Measurements from ENCODE around the gene VPS37C. TPM values are rescaled to one million over a fixed set of nuclear protein-coding genes. Genes with fewer than 3 reads are reported as not detected.

The VPS37C gene
- total RNA-seq, 1 experiment from 2014 or later = 36.3 TPM

DNA sequence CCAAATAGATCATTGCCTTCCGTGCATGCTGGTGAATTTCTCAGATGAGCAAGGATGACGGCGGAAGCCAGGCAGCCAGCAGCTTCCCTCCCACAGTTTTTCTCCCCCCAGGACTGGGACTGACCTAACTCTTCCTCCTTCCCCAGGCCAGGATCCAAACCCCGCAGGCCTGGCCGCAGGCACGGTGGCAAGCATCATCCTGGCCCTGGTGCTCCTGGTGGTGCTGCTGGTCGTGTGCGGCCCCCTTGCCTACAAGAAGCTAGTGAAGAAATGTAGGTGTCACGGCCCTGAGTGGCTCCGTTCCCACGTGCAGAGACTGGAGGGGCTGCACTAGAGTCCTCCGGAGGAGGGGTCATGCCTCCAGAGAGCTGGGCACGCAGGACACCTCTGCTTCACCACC, 38.5 kb downstream of the VPS37C start:
- Mint-ChIP-seq H3K4me1 (ENCODE audit: low read depth, unreplicated experiment) (no peaks in the 10 kb centered on the region), H3K27ac (ENCODE audit: unreplicated experiment) (no peak overlapping the region), H3K27me3 (ENCODE audit: insufficient read depth, unreplicated experiment) (no peaks in the 10 kb centered on the region), H3K9me3 (ENCODE audit: unreplicated experiment) (no peaks in the 10 kb centered on the region), H3K4me3 (ENCODE audit: unreplicated experiment) (no peak overlapping the region), H3K36me3 (ENCODE audit: insufficient read depth, unreplicated experiment) (peaks cover 6% of the 10 kb centered on the region)
- intact Hi-C loops (cut with micrococcal nuclease; ENCODE audit: unreplicated experiment) = no loop called here
- ChIA-PET CTCF (no interaction called here), POLR2A (no interaction called here)
- Histone ChIP-seq H3K4me1 (no peaks in the 10 kb centered on the region), H3K36me3 (ENCODE audit: control insufficient read depth, insufficient read depth, low read length) (no peaks in the 10 kb centered on the region), H3K9me3 (no peaks in the 10 kb centered on the region), H3K4me3 (ENCODE audit: low read depth, low read length) (no peak overlapping the region), H3K27me3 (replicated peaks; ENCODE audit: control insufficient read depth, insufficient read depth, low read length) (no peaks in the 10 kb centered on the region)
- DNase-seq = no peak
- no TSS peak for BruUV-seq (replicated peaks)
- TF ChIP-seq, protein P1, sequence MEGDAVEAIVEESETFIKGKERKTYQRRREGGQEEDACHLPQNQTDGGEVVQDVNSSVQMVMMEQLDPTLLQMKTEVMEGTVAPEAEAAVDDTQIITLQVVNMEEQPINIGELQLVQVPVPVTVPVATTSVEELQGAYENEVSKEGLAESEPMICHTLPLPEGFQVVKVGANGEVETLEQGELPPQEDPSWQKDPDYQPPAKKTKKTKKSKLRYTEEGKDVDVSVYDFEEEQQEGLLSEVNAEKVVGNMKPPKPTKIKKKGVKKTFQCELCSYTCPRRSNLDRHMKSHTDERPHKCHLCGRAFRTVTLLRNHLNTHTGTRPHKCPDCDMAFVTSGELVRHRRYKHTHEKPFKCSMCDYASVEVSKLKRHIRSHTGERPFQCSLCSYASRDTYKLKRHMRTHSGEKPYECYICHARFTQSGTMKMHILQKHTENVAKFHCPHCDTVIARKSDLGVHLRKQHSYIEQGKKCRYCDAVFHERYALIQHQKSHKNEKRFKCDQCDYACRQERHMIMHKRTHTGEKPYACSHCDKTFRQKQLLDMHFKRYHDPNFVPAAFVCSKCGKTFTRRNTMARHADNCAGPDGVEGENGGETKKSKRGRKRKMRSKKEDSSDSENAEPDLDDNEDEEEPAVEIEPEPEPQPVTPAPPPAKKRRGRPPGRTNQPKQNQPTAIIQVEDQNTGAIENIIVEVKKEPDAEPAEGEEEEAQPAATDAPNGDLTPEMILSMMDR (IDR thresholded peaks at IDR 0.05; ENCODE audit: insufficient read depth in 1 of 2, low read depth in 1 of 2, low read length in 1 of 2, severe bottlenecking in 1 of 2, unreplicated experiment in 1 of 2) = no peak

DNA sequence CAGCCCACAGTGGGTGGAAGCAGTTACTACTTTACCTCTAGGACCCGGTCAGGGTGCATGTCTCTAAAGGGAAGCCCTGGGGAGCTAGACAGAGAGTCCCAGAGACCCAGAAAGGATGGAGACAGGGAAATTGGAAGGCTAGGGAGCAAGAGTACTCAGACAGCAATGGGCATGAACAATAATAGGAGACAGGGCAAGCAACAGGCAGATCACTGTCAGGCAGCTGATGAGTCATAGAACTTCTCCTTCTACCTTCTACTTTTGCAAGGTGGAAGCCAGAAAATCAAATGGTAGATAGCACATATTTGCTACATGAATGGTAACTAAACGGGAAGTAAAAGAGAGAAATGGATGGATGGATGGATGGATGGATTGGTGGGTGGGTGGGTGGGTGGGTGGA, 39.3 kb downstream of the VPS37C start:
- Mint-ChIP-seq H3K4me3 (ENCODE audit: unreplicated experiment) (no peak overlapping the region), H3K4me1 (ENCODE audit: low read depth, unreplicated experiment) (no peaks in the 10 kb centered on the region), H3K36me3 (ENCODE audit: insufficient read depth, unreplicated experiment) (peaks cover 6% of the 10 kb centered on the region), H3K9me3 (ENCODE audit: unreplicated experiment) (no peaks in the 10 kb centered on the region), H3K27me3 (ENCODE audit: insufficient read depth, unreplicated experiment) (no peaks in the 10 kb centered on the region), H3K27ac (ENCODE audit: unreplicated experiment) (no peak overlapping the region)
- POLR2A ChIA-PET = no interaction called here
- H3K4me1 ChIP-seq = no peaks in the 10 kb centered on the region
- no peaks in the 10 kb centered on the region for H3K27me3 ChIP-seq (replicated peaks; ENCODE audit: control insufficient read depth, insufficient read depth, low read length)
- no peak overlapping the region for H3K4me3 ChIP-seq (ENCODE audit: low read depth, low read length)
- BruUV-seq (replicated peaks) = no TSS peak
- no peaks in the 10 kb centered on the region for H3K36me3 ChIP-seq (ENCODE audit: control insufficient read depth, insufficient read depth, low read length)
- TF ChIP-seq, protein P1 (IDR thresholded peaks at IDR 0.05; ENCODE audit: insufficient read depth in 1 of 2, low read depth in 1 of 2, low read length in 1 of 2, severe bottlenecking in 1 of 2, unreplicated experiment in 1 of 2) = no peak
- CTCF ChIA-PET = no interaction called here
- intact Hi-C loops (cut with micrococcal nuclease; ENCODE audit: unreplicated experiment) = no loop called here
- no peaks in the 10 kb centered on the region for H3K9me3 ChIP-seq
- DNase-seq = no peak

DNA sequence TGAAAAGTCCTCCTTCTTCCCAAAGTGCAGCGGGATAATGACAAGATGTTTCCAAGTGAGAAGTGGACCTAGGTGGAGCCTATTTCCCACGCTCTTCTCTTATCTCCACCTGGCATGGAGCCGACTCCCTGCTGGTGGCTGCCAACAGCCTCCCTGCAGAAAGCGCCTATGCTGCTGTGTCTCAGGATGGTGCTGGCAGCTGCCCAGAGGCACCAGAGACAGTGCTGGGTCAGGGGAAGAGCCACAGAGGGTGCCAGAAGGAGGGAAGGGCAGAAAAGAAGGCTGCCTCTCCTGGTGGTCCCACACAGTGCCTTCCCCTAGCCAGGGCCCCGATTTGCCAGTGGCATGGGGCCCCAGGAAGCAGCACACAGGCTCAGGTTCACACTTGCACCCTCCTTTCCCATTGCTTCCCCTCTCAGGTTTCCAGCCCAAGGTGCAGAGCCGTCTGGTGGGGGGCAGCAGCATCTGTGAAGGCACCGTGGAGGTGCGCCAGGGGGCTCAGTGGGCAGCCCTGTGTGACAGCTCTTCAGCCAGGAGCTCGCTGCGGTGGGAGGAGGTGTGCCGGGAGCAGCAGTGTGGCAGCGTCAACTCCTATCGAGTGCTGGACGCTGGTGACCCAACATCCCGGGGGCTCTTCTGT, 39.9 kb downstream of the VPS37C start:
- intact Hi-C loops (cut with micrococcal nuclease; ENCODE audit: unreplicated experiment) = no loop called here
- no peak overlapping the region for H3K4me3 Mint-ChIP-seq (ENCODE audit: unreplicated experiment)
- ChIA-PET CTCF (no interaction called here), POLR2A (no interaction called here)
- Histone ChIP-seq H3K4me1 (no peaks in the 10 kb centered on the region), H3K4me3 (ENCODE audit: low read depth, low read length) (no peak overlapping the region), H3K27me3 (replicated peaks; ENCODE audit: control insufficient read depth, insufficient read depth, low read length) (no peaks in the 10 kb centered on the region), H3K36me3 (ENCODE audit: control insufficient read depth, insufficient read depth, low read length) (no peaks in the 10 kb centered on the region), H3K9me3 (no peaks in the 10 kb centered on the region)
- TF ChIP-seq, protein P1 (IDR thresholded peaks at IDR 0.05; ENCODE audit: insufficient read depth in 1 of 2, low read depth in 1 of 2, low read length in 1 of 2, severe bottlenecking in 1 of 2, unreplicated experiment in 1 of 2) = no peak
- BruUV-seq (replicated peaks) = no TSS peak
- H3K27me3 Mint-ChIP-seq (ENCODE audit: insufficient read depth, unreplicated experiment) = no peaks in the 10 kb centered on the region
- H3K27ac Mint-ChIP-seq (ENCODE audit: unreplicated experiment) = no peak overlapping the region
- peaks cover 4% of the 10 kb centered on the region for H3K36me3 Mint-ChIP-seq (ENCODE audit: insufficient read depth, unreplicated experiment)
- H3K9me3 Mint-ChIP-seq (ENCODE audit: unreplicated experiment) = no peaks in the 10 kb centered on the region
- no peaks in the 10 kb centered on the region for H3K4me1 Mint-ChIP-seq (ENCODE audit: low read depth, unreplicated experiment)
- no peak for DNase-seq
